GM23338 (cell line): ENCODE measurements around the gene KIFAP3.

Experiments
- CREB1 ChIP-seq: fragments of 250-450 bp; sonication (Bioruptor Pico); IDR thresholded peaks from 2 replicates; pipeline ENCODE4 v1.5.0; 2020; ENCODE audit warnings: low read depth, mild to moderate bottlenecking, moderate library complexity
- EZH2 ChIP-seq: fragments of 200-600 bp; sonication (generic); IDR thresholded peaks from one replicate; pipeline ENCODE4 v1.8.0; 2017; ENCODE audit warnings: antibody characterized with exemption, mild to moderate bottlenecking, low read depth; ENCODE audit not compliant: unreplicated experiment
- EZH2phosphoT487 ChIP-seq: fragments of 200-600 bp; sonication (generic); IDR thresholded peaks from one replicate; pipeline ENCODE4 v1.8.1; 2018; ENCODE audit warnings: antibody characterized with exemption; ENCODE audit not compliant: unreplicated experiment
- POLR2AphosphoS5 ChIP-seq: IDR thresholded peaks from 2 replicates; pipeline ENCODE4 v1.6.1; 2016; ENCODE audit warnings: antibody characterized with exemption, low read depth
- REST ChIP-seq: IDR thresholded peaks from one replicate; pipeline ENCODE4 v1.6.1; 2018; ENCODE audit warnings: antibody characterized with exemption; ENCODE audit not compliant: unreplicated experiment
- STAT1 ChIP-seq: IDR thresholded peaks from one replicate; pipeline ENCODE4 v1.6.1; 2016; ENCODE audit warnings: antibody characterized with exemption; ENCODE audit not compliant: unreplicated experiment
- ZNF114 ChIP-seq: fragments of 250-450 bp; sonication (Bioruptor Pico); IDR thresholded peaks from 2 replicates; pipeline ENCODE4 v1.5.0; 2020; ENCODE audit warnings: mild to moderate bottlenecking, moderate library complexity
- ZNF331 ChIP-seq: fragments of 250-450 bp; sonication (Bioruptor Pico); IDR thresholded peaks from 2 replicates; pipeline ENCODE4 v1.5.0; 2020; ENCODE audit warnings: low read depth, mild to moderate bottlenecking, moderate library complexity
- TF ChIP-seq, protein P1 (sequence below), 2 experiments: fragments of 200-600 bp in 1 of 2; sonication (generic) in 1 of 2; conservative IDR thresholded peaks; 2 replicates each; pipeline versions ENCODE4 v1.5.1 to v1.6.1; 2016 to 2017; ENCODE audit warnings: antibody characterized with exemption in 2 of 2, low read depth in 2 of 2, mild to moderate bottlenecking in 2 of 2, moderate library complexity in 1 of 2

DNA sequence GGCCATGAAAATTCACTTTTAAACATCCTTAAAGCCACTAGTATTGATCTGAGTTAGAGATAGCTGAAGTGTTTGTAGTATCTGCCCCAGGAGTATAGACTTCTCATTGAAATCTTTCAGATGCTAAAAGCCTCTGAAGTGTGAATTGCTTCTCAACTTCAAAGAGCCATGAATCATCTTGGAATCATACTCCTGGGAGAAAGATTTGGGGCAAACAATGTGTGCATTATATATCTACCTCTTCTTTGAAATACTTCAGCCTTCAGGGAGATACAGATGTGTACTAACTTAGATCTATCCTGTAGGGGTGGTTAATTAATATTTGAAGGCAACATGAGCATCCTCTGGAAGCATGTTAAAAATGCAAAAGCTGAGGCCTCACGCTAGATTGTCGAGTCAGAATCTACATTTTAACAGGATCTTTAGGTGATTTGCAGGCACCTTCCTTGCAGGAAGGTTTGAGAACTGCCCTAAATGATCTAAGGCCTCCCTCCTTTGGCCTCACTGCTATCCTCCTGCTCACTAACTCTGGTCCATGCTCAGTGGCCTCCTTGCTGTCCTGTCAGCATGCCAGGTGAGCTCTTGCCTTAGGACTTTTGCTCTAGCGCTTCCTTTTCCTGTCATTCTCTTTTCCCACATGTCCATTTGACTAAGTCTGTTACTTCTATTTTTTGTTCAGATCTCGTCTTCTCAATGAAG lies 174.8 kb downstream of the KIFAP3 start:
- no peak for TF ChIP-seq EZH2
- TF ChIP-seq, protein P1, sequence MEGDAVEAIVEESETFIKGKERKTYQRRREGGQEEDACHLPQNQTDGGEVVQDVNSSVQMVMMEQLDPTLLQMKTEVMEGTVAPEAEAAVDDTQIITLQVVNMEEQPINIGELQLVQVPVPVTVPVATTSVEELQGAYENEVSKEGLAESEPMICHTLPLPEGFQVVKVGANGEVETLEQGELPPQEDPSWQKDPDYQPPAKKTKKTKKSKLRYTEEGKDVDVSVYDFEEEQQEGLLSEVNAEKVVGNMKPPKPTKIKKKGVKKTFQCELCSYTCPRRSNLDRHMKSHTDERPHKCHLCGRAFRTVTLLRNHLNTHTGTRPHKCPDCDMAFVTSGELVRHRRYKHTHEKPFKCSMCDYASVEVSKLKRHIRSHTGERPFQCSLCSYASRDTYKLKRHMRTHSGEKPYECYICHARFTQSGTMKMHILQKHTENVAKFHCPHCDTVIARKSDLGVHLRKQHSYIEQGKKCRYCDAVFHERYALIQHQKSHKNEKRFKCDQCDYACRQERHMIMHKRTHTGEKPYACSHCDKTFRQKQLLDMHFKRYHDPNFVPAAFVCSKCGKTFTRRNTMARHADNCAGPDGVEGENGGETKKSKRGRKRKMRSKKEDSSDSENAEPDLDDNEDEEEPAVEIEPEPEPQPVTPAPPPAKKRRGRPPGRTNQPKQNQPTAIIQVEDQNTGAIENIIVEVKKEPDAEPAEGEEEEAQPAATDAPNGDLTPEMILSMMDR (conservative IDR thresholded peaks at IDR 0.05; ENCODE audit: low read depth in 2 of 2) = no peak
- no peak for TF ChIP-seq POLR2AphosphoS5
- no peak for TF ChIP-seq STAT1
- TF ChIP-seq ZNF331 (CRISPR knock-in tag) = no peak
- no peak for TF ChIP-seq EZH2phosphoT487
- TF ChIP-seq REST = no peak
- no peak for TF ChIP-seq CREB1 (CRISPR knock-in tag)
- TF ChIP-seq ZNF114 (CRISPR knock-in tag) = no peak
